Transverse colon (tissue), 4 donors: ENCODE results near the gene MIER2.

ENCODE experiments used
- EP300 ChIP-seq: sonication (generic); formaldehyde crosslinking; IDR thresholded peaks from one replicate; pipeline ENCODE4 v1.6.1; 2017; ENCODE audit warnings: antibody characterized with exemption, low read depth
- POLR2AphosphoS5 ChIP-seq, 3 donors: sonication (generic); formaldehyde crosslinking; IDR thresholded peaks; one replicate each; pipeline ENCODE4 v1.6.1; 2016; ENCODE audit warnings: antibody characterized with exemption in 3 of 3
- TF ChIP-seq, protein P1 (sequence below), 5 experiments: fragments of 200-600 bp in 3 of 5; fragments of 450-650 bp in 2 of 5; sonication (generic) in 3 of 5; IDR thresholded peaks; 1 replicate in 2 of 5; 2 replicates in 3 of 5; pipeline ENCODE4 v1.5.1; 2016 to 2017; ENCODE audit warnings: antibody characterized with exemption in 5 of 5, inconsistent platforms in 3 of 5, mild to moderate bottlenecking in 2 of 5, moderate library complexity in 1 of 5

DNA sequence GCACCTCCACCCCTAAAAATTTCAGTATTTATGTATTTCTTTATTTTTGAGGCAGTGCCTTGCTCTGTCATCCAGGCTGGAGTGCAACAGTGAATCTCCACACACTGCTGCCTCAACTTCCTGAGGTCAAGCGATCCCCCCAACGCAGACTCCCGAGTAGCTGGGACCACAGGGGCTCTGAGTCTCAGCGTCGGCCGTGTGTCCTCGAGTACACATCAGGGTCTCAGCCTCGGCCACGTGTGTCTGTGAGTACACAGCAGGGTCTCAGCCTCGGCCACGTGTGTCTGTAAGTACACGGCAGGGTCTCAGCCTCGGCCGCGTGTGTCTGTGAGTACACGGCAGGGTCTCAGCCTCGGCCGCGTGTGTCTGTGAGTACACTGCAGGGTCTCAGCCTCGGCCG, 43.2 kb upstream of the MIER2 start:
- TF ChIP-seq, protein P1, sequence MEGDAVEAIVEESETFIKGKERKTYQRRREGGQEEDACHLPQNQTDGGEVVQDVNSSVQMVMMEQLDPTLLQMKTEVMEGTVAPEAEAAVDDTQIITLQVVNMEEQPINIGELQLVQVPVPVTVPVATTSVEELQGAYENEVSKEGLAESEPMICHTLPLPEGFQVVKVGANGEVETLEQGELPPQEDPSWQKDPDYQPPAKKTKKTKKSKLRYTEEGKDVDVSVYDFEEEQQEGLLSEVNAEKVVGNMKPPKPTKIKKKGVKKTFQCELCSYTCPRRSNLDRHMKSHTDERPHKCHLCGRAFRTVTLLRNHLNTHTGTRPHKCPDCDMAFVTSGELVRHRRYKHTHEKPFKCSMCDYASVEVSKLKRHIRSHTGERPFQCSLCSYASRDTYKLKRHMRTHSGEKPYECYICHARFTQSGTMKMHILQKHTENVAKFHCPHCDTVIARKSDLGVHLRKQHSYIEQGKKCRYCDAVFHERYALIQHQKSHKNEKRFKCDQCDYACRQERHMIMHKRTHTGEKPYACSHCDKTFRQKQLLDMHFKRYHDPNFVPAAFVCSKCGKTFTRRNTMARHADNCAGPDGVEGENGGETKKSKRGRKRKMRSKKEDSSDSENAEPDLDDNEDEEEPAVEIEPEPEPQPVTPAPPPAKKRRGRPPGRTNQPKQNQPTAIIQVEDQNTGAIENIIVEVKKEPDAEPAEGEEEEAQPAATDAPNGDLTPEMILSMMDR (IDR thresholded peaks at IDR 0.05) = no peak
- TF ChIP-seq EP300 (no peak), POLR2AphosphoS5 (IDR thresholded peaks at IDR 0.05) (no peak)
